K562 (cell line): ENCODE results near the gene NINJ2.

ENCODE experiments used
- KLF16 ChIP-seq: IDR thresholded peaks from 2 replicates; pipeline ENCODE4 v1.6.1; 2016; ENCODE audit warnings: antibody characterized with exemption
- LCOR ChIP-seq: sonication (generic); formaldehyde crosslinking; IDR thresholded peaks from 2 replicates; pipeline ENCODE4 v1.8.0; 2022; ENCODE audit warnings: mild to moderate bottlenecking, missing genetic modification reagents
- PHF8 ChIP-seq: fragments of 200-600 bp; sonication (generic); IDR thresholded peaks from 2 replicates; pipeline ENCODE4 v1.6.1; 2012; ENCODE audit warnings: mixed run types, mild to moderate bottlenecking, inconsistent platforms, low read length, moderate library complexity, borderline replicate concordance
- POLR2A ChIP-seq: fragments of 450-650 bp; conservative IDR thresholded peaks from 2 replicates; pipeline ENCODE4 v1.6.1; 2016
- SIRT6 ChIP-seq: IDR thresholded peaks from one replicate; pipeline ENCODE4 v1.6.1; 2012; ENCODE audit warnings: low read depth, mild to moderate bottlenecking, control low read depth, inconsistent platforms, low read length, moderate library complexity
- SNIP1 ChIP-seq: fragments of 450-650 bp; IDR thresholded peaks from 2 replicates; pipeline ENCODE4 v1.7.1; 2017; ENCODE audit warnings: low read depth, mild to moderate bottlenecking
- TF ChIP-seq, protein P1 (sequence below): conservative IDR thresholded peaks from 2 replicates; pipeline ENCODE4 v1.6.1; 2011; ENCODE audit warnings: low read depth, mild to moderate bottlenecking, low read length; ENCODE audit not compliant: control insufficient read depth
- TF ChIP-seq, protein P2 (sequence below): sonication (generic); formaldehyde crosslinking; IDR thresholded peaks from 2 replicates; pipeline ENCODE4 v1.8.1; 2022; ENCODE audit warnings: missing genetic modification reagents
- TF ChIP-seq, protein P3 (sequence below), 3 experiments: IDR thresholded peaks in 2 of 3; conservative IDR thresholded peaks in 1 of 3; 2 replicates each; pipeline ENCODE4 v1.5.1; 2011 to 2012; ENCODE audit warnings: low read length in 3 of 3, mild to moderate bottlenecking in 3 of 3, control low read depth in 2 of 3, improper control_type of control experiment in 1 of 3, inconsistent platforms in 1 of 3, low read depth in 1 of 3, mixed read lengths in 1 of 3, moderate library complexity in 1 of 3; ENCODE audit not compliant: insufficient read depth in 2 of 3

DNA sequence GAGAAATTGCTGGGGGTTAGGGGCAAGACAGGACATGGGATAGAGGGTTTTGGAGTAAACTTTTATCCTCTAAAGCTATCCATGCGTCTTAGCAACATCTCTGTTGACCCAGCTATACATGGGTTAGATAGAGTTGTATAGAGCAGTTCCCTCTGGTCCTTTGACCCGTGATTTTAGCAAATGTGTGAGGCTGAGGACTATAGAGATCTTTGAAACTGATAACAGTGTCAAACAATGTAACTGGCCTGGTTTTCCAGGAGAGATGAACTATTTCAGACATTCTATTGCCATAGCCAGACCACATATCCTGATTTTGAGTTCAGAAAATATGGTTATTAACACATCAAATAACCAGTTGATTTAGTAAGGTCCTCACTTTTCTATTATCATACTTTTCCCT is 143.1 kb downstream of the NINJ2 start:
- TF ChIP-seq KLF16 (no peak), PHF8 (no peak), LCOR (CRISPR knock-in tag) (no peak), SNIP1 (no peak), POLR2A (no peak), SIRT6 (no peak)
- TF ChIP-seq, protein P1, sequence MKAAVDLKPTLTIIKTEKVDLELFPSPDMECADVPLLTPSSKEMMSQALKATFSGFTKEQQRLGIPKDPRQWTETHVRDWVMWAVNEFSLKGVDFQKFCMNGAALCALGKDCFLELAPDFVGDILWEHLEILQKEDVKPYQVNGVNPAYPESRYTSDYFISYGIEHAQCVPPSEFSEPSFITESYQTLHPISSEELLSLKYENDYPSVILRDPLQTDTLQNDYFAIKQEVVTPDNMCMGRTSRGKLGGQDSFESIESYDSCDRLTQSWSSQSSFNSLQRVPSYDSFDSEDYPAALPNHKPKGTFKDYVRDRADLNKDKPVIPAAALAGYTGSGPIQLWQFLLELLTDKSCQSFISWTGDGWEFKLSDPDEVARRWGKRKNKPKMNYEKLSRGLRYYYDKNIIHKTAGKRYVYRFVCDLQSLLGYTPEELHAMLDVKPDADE, result no peak
- TF ChIP-seq, protein P2, sequence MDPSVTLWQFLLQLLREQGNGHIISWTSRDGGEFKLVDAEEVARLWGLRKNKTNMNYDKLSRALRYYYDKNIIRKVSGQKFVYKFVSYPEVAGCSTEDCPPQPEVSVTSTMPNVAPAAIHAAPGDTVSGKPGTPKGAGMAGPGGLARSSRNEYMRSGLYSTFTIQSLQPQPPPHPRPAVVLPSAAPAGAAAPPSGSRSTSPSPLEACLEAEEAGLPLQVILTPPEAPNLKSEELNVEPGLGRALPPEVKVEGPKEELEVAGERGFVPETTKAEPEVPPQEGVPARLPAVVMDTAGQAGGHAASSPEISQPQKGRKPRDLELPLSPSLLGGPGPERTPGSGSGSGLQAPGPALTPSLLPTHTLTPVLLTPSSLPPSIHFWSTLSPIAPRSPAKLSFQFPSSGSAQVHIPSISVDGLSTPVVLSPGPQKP (CRISPR knock-in tag), result no peak
- TF ChIP-seq, protein P3, sequence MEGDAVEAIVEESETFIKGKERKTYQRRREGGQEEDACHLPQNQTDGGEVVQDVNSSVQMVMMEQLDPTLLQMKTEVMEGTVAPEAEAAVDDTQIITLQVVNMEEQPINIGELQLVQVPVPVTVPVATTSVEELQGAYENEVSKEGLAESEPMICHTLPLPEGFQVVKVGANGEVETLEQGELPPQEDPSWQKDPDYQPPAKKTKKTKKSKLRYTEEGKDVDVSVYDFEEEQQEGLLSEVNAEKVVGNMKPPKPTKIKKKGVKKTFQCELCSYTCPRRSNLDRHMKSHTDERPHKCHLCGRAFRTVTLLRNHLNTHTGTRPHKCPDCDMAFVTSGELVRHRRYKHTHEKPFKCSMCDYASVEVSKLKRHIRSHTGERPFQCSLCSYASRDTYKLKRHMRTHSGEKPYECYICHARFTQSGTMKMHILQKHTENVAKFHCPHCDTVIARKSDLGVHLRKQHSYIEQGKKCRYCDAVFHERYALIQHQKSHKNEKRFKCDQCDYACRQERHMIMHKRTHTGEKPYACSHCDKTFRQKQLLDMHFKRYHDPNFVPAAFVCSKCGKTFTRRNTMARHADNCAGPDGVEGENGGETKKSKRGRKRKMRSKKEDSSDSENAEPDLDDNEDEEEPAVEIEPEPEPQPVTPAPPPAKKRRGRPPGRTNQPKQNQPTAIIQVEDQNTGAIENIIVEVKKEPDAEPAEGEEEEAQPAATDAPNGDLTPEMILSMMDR (IDR thresholded peaks at IDR 0.05 in 2 of 3, conservative IDR thresholded peaks at IDR 0.05 in 1 of 3; ENCODE audit: insufficient read depth in 2 of 3, low read depth in 1 of 3, low read length in 3 of 3), result no peak
